HL-60/S4 (cell line): ENCODE measurements around the gene TMCC1.
"Not testable (repeated sequence)": the region's sequence is repeated elsewhere in the genome, so short reads cannot be mapped to it uniquely, and the experiment has no call there.

ENCODE experiments used
- in situ Hi-C: fragments of 300-500 bp; cut with MboI; formaldehyde crosslinking; loops from 2 replicates; pipeline ENCODE4 v1.14.3; 2022; ENCODE audit warnings: low sequenced_read_pairs

TMCC1 gene

GRCh38 chr3:129614927-129615363 lies 278.6 kb downstream of the TMCC1 start:
- in situ Hi-C loops: no loop called here

GRCh38 chr3:129614435-129614834 lies 279.1 kb downstream of the TMCC1 start:
- in situ Hi-C loops: no loop called here

- in situ Hi-C loops: no loop called here
These were observed 280.2 kb downstream of the TMCC1 start for GRCh38 chr3:129613367-129613740.

GRCh38 chr3:129612534-129613366 lies 280.8 kb downstream of the TMCC1 start:
- in situ Hi-C loops: no loop called here

GRCh38 chr3:129611812-129612533 lies 281.5 kb downstream of the TMCC1 start:
- in situ Hi-C loops: no loop called here

GRCh38 chr3:129611446-129611800 lies 282.1 kb downstream of the TMCC1 start:
- in situ Hi-C loops: no loop called here

- in situ Hi-C loops: not testable (repeated sequence)
These were observed 282.6 kb downstream of the TMCC1 start for GRCh38 chr3:129610794-129611445.

GRCh38 chr3:129610276-129610675 lies 283.2 kb downstream of the TMCC1 start:
- in situ Hi-C loops: no loop called here

GRCh38 chr3:129609591-129610182 lies 283.8 kb downstream of the TMCC1 start:
- in situ Hi-C loops: no loop called here

- in situ Hi-C loops: no loop called here
These were observed 284.4 kb downstream of the TMCC1 start for GRCh38 chr3:129608936-129609590.

GRCh38 chr3:129608087-129608935 lies 285.2 kb downstream of the TMCC1 start:
- in situ Hi-C loops: no loop called here

- in situ Hi-C loops: no loop called here
These were observed 286.0 kb downstream of the TMCC1 start for GRCh38 chr3:129607391-129608068.

- in situ Hi-C loops: no loop called here
These were observed 286.7 kb downstream of the TMCC1 start, which contains the start of gene PLXND1 for GRCh38 chr3:129606636-129607390. TSS of gene PLXND1 (minus strand) at chr3:129606676. CDS start at chr3:129606639, 37 bp downstream.

GRCh38 chr3:129605922-129606635 lies 287.4 kb downstream of the TMCC1 start:
- in situ Hi-C loops: no loop called here

GRCh38 chr3:129605203-129605921 lies 288.1 kb downstream of the TMCC1 start:
- in situ Hi-C loops: no loop called here

- in situ Hi-C loops: no loop called here
These were observed 288.7 kb downstream of the TMCC1 start for GRCh38 chr3:129604767-129605166.
